Tibial nerve (tissue), 4 donors: ENCODE results near the gene CLIP1. TPM values are rescaled to one million over a fixed set of nuclear protein-coding genes. Genes with fewer than 3 reads are reported as not detected.
"Not testable (repeated sequence)": the region's sequence is repeated elsewhere in the genome, so short reads cannot be mapped to it uniquely, and the experiment has no call there.

ENCODE experiments used
- DNase-seq, 2 donors: peaks; one replicate each; pipeline ENCODE4 v3.0.0-alpha.2; 2019; ENCODE audit warnings: low spot score in 2 of 2
- H3K27ac ChIP-seq, 4 donors: fragments of 200-600 bp; sonication (generic) in 3 of 4; one replicate each; pipeline ENCODE4 v1.5.1; 2017 to 2019; ENCODE audit warnings: mild to moderate bottlenecking in 1 of 4
- H3K27me3 ChIP-seq, 2 donors: fragments of 200-600 bp; sonication (generic) in 1 of 2; one replicate each; pipeline versions ENCODE4 v1.5.1 to v1.6.0; 2017 to 2019
- H3K36me3 ChIP-seq, 3 donors: fragments of 200-600 bp; sonication (generic); one replicate each; pipeline ENCODE4 v1.5.1; 2018 to 2019
- H3K4me1 ChIP-seq, 4 donors: fragments of 200-600 bp; sonication (generic) in 3 of 4; one replicate each; pipeline ENCODE4 v1.5.1; 2017 to 2019
- H3K4me3 ChIP-seq, 4 donors: fragments of 200-600 bp; sonication (generic) in 3 of 4; one replicate each; pipeline ENCODE4 v1.5.1; 2017 to 2019; ENCODE audit warnings: mild to moderate bottlenecking in 1 of 4, moderate library complexity in 1 of 4
- H3K9me3 ChIP-seq, 4 donors: fragments of 200-600 bp; sonication (generic) in 3 of 4; one replicate each; pipeline ENCODE4 v1.5.1; 2017 to 2019
- CTCF ChIP-seq, 5 experiments: fragments of 200-600 bp in 3 of 5; fragments of 450-650 bp in 2 of 5; sonication (generic) in 3 of 5; IDR thresholded peaks; one replicate each; pipeline ENCODE4 v1.5.1; 2016 to 2019; ENCODE audit warnings: antibody characterized with exemption in 5 of 5, mild to moderate bottlenecking in 3 of 5, moderate library complexity in 2 of 5
- EP300 ChIP-seq, 2 donors: sonication (generic); formaldehyde crosslinking; IDR thresholded peaks; one replicate each; pipeline ENCODE4 v1.6.1; 2017; ENCODE audit warnings: antibody characterized with exemption in 2 of 2, mild to moderate bottlenecking in 1 of 2
- POLR2A ChIP-seq, 2 donors: fragments of 450-650 bp; IDR thresholded peaks; one replicate each; pipeline ENCODE4 v1.6.1; 2017; ENCODE audit warnings: antibody characterized with exemption in 2 of 2, mild to moderate bottlenecking in 2 of 2, moderate library complexity in 2 of 2
- whole genome bisulfite sequencing, 2 donors: methylation state at CpG; one replicate each; pipeline ENCODE4 v1.1.5; 2018; 5-methylcytosine and 5-hydroxymethylcytosine counted together
- total RNA-seq, 4 donors: library from RNA; depleted of rRNA; stranded (reverse); fragments of >200 nt; gene quantifications; one replicate each; pipeline ENCODE4 v1.1.0, GENCODE V29; 2016

Gene CLIP1
- total RNA-seq, 4 donors from 2014 or later: 89.2 to 105 (median 90.9) TPM

DNA sequence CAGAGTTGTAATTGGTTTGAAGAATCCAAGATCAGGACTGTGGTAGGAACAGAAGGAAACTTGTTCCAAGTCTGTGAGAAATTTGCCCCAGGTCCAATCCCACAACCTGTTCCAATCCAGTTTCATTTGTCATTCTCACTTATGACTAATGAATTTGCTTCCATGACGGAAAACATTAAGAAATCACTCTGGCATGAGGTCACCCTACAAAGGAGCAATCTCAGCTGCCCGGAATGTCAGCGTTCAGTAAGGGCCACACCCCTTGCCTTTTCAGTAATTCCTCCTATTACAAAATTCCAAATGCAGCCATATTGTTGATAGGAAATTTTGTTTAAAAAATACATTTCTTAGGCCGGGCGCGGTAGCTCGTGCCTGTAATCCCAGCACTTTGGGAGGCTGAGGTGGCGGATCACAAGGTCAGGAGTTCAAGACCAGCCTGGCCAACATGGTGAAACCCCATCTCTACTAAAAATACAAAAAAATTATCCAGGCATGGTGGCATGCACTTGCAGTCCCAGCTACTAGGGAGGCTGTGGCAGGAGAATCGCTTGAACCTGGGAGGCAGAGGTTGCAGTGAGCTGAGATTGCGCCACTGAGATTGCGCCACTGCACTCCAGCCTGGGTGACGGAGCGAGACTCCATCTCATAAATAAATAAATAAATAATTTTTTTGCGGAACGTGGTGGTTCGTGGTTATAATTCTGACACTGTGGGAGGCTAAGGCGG, 42.0 kb upstream of the CLIP1 start:
- not testable (repeated sequence) for H3K36me3 ChIP-seq, H3K27me3 ChIP-seq, H3K9me3 ChIP-seq, H3K4me1 ChIP-seq, H3K4me3 ChIP-seq
- H3K27ac ChIP-seq: peak overlapping the region in 1 of 4 donors; percentile 32
- peak in 1 of 2 donors; percentile 57 for TF ChIP-seq EP300 (IDR thresholded peaks at IDR 0.05)
- 77 to 81% methylated on average over 17 of the region's 17 CpGs for WGBS, 2 donors
- DNase-seq: peak in 1 of 2 donors; percentile 18

- Histone ChIP-seq H3K4me1 (no peaks in the 10 kb centered on the region), H3K27ac (no peak overlapping the region), H3K36me3 (no peaks in the 10 kb centered on the region), H3K9me3 (no peaks in the 10 kb centered on the region), H3K27me3 (no peaks in the 10 kb centered on the region), H3K4me3 (no peak overlapping the region)
- 67 to 68% methylated on average over 2 of the region's 2 CpGs for WGBS, 2 donors
- TF ChIP-seq CTCF (IDR thresholded peaks at IDR 0.05) (no peak), POLR2A (IDR thresholded peaks at IDR 0.05) (no peak), EP300 (IDR thresholded peaks at IDR 0.05) (no peak)
- DNase-seq: no peak
Measured at GRCh38 chr12:122460641-122461040, 38.2 kb upstream of the CLIP1 start.

DNA sequence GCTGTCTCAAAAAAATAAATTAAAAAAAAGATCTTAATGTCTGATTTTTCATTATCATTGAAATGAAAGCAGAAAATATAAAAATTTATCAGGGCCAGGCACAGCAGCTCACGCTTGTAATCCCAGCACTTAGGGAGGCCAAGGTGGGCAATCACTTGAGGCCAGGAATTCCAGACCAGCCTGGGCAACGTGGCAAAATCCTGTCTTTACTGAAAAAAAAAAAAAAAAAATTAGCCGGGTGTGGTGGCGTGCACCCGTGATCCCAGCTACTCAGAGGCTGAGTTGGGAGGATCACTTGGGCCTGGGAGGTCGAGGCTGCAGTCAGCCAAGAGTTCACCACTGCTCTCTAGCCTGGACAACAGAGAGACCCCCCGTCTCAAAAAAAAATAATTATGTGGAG, 37.6 kb upstream of the CLIP1 start:
- H3K9me3 ChIP-seq: no peaks in the 10 kb centered on the region
- 88 to 91% methylated on average over 7 of the region's 7 CpGs for WGBS, 2 donors
- DNase-seq: no peak
- TF ChIP-seq CTCF (IDR thresholded peaks at IDR 0.05) (no peak), EP300 (IDR thresholded peaks at IDR 0.05) (no peak)
- H3K36me3 ChIP-seq: no peaks in the 10 kb centered on the region
- H3K27ac ChIP-seq: no peak overlapping the region
- no peak overlapping the region for H3K4me3 ChIP-seq
- H3K27me3 ChIP-seq: no peaks in the 10 kb centered on the region
- no peaks in the 10 kb centered on the region for H3K4me1 ChIP-seq

- no peaks in the 10 kb centered on the region for H3K9me3 ChIP-seq
- H3K27me3 ChIP-seq: no peaks in the 10 kb centered on the region
- H3K4me1 ChIP-seq: no peaks in the 10 kb centered on the region
- no peaks in the 10 kb centered on the region for H3K36me3 ChIP-seq
- DNase-seq: no peak
- no peak overlapping the region for H3K27ac ChIP-seq
- WGBS, 2 donors: 85 to 94% methylated on average over 2 of the region's 2 CpGs
- H3K4me3 ChIP-seq: no peak overlapping the region
- TF ChIP-seq CTCF (IDR thresholded peaks at IDR 0.05) (no peak), POLR2A (IDR thresholded peaks at IDR 0.05) (no peak), EP300 (IDR thresholded peaks at IDR 0.05) (no peak)
Measured at GRCh38 chr12:122459211-122459610, 36.7 kb upstream of the CLIP1 start.

GRCh38 chr12:122458105-122459035, 35.9 kb upstream of the CLIP1 start:
- Histone ChIP-seq H3K27ac (no peak overlapping the region), H3K9me3 (no peaks in the 10 kb centered on the region), H3K4me3 (no peak overlapping the region), H3K27me3 (no peaks in the 10 kb centered on the region), H3K36me3 (no peaks in the 10 kb centered on the region), H3K4me1 (no peaks in the 10 kb centered on the region)
- WGBS, 2 donors: 94% methylated on average over 17 of the region's 17 CpGs
- DNase-seq: no peak
- TF ChIP-seq CTCF (IDR thresholded peaks at IDR 0.05) (no peak), EP300 (IDR thresholded peaks at IDR 0.05) (no peak), POLR2A (IDR thresholded peaks at IDR 0.05) (no peak)
